ENCODE data around the gene CTNNA1.

DNA sequence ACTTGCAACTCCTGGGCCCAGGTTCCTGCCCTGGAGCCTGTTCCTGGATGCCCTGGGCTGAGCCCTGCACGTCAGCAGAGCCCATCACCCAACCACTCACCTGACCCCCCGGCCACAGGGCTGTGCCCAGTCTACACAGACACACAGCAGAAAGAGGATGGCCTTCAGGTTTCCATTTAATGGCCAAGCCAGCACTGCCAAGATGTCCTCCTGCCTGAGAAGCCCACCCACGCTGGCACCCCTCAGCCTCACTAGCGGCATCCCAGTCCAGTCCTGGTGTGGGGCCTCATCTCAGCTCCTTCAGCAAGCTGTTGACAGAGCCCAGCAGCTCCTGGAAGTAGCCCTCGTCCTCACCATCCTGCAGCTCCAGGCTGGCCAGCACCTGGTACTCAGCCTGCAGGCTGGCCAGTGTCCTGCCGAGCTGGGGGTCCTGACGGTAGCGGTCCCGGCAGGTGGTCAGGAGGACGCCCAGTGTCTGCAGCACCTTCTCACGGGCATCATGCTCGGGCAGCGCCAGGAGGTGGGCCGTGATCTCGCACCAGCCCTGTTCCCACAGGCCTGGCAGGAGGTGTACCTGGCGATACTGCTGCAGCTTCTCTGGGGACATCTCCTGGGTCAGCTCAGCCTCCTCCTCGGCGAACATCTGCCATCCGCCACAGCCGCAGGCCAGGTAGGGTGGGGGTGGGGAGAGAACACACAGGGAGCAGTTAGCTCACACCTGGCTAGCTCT lies 193.8 kb downstream of the CTNNA1 start:
- TF ChIP-seq, protein P1, sequence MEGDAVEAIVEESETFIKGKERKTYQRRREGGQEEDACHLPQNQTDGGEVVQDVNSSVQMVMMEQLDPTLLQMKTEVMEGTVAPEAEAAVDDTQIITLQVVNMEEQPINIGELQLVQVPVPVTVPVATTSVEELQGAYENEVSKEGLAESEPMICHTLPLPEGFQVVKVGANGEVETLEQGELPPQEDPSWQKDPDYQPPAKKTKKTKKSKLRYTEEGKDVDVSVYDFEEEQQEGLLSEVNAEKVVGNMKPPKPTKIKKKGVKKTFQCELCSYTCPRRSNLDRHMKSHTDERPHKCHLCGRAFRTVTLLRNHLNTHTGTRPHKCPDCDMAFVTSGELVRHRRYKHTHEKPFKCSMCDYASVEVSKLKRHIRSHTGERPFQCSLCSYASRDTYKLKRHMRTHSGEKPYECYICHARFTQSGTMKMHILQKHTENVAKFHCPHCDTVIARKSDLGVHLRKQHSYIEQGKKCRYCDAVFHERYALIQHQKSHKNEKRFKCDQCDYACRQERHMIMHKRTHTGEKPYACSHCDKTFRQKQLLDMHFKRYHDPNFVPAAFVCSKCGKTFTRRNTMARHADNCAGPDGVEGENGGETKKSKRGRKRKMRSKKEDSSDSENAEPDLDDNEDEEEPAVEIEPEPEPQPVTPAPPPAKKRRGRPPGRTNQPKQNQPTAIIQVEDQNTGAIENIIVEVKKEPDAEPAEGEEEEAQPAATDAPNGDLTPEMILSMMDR (conservative IDR thresholded peaks at IDR 0.05; ENCODE audit: low read length), result no peak
- TF ChIP-seq EZH2phosphoT487 (IDR thresholded peaks at IDR 0.05; ENCODE audit: borderline replicate concordance), result no peak
